NCI-H1092 (cell line): ENCODE measurements around the gene PPIP5K1.
"Not testable (repeated sequence)": the region's sequence is repeated elsewhere in the genome, so short reads cannot be mapped to it uniquely, and the experiment has no call there.

Source experiments
- DNase-seq: peaks from one replicate; lab custom pipeline; 2025; lab: John Stamatoyannopoulos, UW

The PPIP5K1 gene

GRCh38 chr15:43589778-43590466 is at the start of gene PPIP5K1:
Gene PPIP5K1, minus strand, starts transcription at chr15:43590208. Its CDS starts 5,704 bp downstream, at chr15:43584504.
- not testable (repeated sequence) for DNase-seq

GRCh38 chr15:43638464-43639204 is 48.6 kb upstream of the PPIP5K1 start:
- DNase-seq, result not testable (repeated sequence)

GRCh38 chr15:43626937-43627336 is 36.9 kb upstream of the PPIP5K1 start:
- DNase-seq, result not testable (repeated sequence)

- no peak for DNase-seq
Observed at GRCh38 chr15:43625106-43625505, 35.1 kb upstream of the PPIP5K1 start.

- not testable (repeated sequence) for DNase-seq
Observed at GRCh38 chr15:43622068-43622799, 32.2 kb upstream of the PPIP5K1 start.

- not testable (repeated sequence) for DNase-seq
Observed at GRCh38 chr15:43618700-43619099, 28.7 kb upstream of the PPIP5K1 start, which contains the start of gene STRC. Gene STRC, minus strand, starts transcription at chr15:43618800. Its CDS starts 78 bp downstream, at chr15:43618722.

GRCh38 chr15:43617750-43618149 is 27.7 kb upstream of the PPIP5K1 start:
- DNase-seq, result not testable (repeated sequence)

GRCh38 chr15:43602233-43602632 is 12.2 kb upstream of the PPIP5K1 start:
- DNase-seq, result not testable (repeated sequence)

GRCh38 chr15:43600200-43600599 is 10.2 kb upstream of the PPIP5K1 start:
- not testable (repeated sequence) for DNase-seq

GRCh38 chr15:43599131-43599530 is 9.1 kb upstream of the PPIP5K1 start:
- not testable (repeated sequence) for DNase-seq

GRCh38 chr15:43593328-43594190 is 3.6 kb upstream of the PPIP5K1 start, which contains the start of gene CKMT1B:
Gene CKMT1B, plus strand, starts transcription at chr15:43594027. Its CDS starts 192 bp downstream, at chr15:43594219.
- not testable (repeated sequence) for DNase-seq

GRCh38 chr15:43592841-43593240 is 2.8 kb upstream of the PPIP5K1 start:
- DNase-seq, result not testable (repeated sequence)

- not testable (repeated sequence) for DNase-seq
Observed at GRCh38 chr15:43574607-43575006, 15.4 kb downstream of the PPIP5K1 start.

- not testable (repeated sequence) for DNase-seq
Observed at GRCh38 chr15:43566615-43567014, 23.4 kb downstream of the PPIP5K1 start.

- not testable (repeated sequence) for DNase-seq
Observed at GRCh38 chr15:43563793-43564192, 26.2 kb downstream of the PPIP5K1 start.

GRCh38 chr15:43562753-43563152 is 27.3 kb downstream of the PPIP5K1 start:
- DNase-seq, result not testable (repeated sequence)

GRCh38 chr15:43552986-43553385 is 37.0 kb downstream of the PPIP5K1 start:
- no peak for DNase-seq

- no peak for DNase-seq
Observed at GRCh38 chr15:43552256-43552655, 37.8 kb downstream of the PPIP5K1 start.

- no peak for DNase-seq
Observed at GRCh38 chr15:43550527-43551363, 39.3 kb downstream of the PPIP5K1 start.

- no peak for DNase-seq
Observed at GRCh38 chr15:43547539-43547938, 42.5 kb downstream of the PPIP5K1 start.
